K562 (cell line): ENCODE results near the gene BTRC. TPM values are rescaled to one million over a fixed set of nuclear protein-coding genes. Genes with fewer than 3 reads are reported as not detected.

Experiments used
- ATAC-seq: fragments of 200-7000 bp; cut with Tn5 transposase; 3 replicates; pipeline ENCODE4 v1.9.1; 2020; ENCODE audit warnings: moderate library complexity
- BruUV-seq: library from RNA; stranded (reverse); fragments of 400-500 nt; replicated peaks from 2 replicates; lab custom pipeline; 2021; lab: Mats Ljungman, UMichigan
- CTCF ChIA-PET: fragments of 300-600 bp; formaldehyde crosslinking; extraction: SDS; loops from one replicate; lab custom pipeline; 2021; ENCODE audit warnings: low intra/inter-chr PET ratio; lab: Yijun Ruan, JAX
- POLR2A ChIA-PET: fragments of 300-600, 350-650 bp; sonication (Branson Sonifier 250); formaldehyde crosslinking; extraction: SDS; loops from one replicate; lab custom pipeline; 2021; ENCODE audit warnings: antibody characterized with exemption, inconsistent platforms; lab: Yijun Ruan, JAX
- DNase-seq, 4 experiments: peaks; one replicate each; pipeline versions ENCODE4 v3.0.0 to v3.0.0-alpha.2; 2011 to 2018; ENCODE audit warnings: low spot score in 3 of 4, mixed read lengths in 3 of 4; ENCODE audit errors: extremely low read depth in 1 of 4
- FAIRE-seq: peaks from 2 replicates; lab custom pipeline; 2011; peaks lifted over from hg19 to GRCh38; lab: Jason Lieb, UNC
- H2AFZ ChIP-seq: 2 replicates; pipeline ENCODE4 v1.6.0; 2011; ENCODE audit warnings: low read depth, low read length, control low read depth, inconsistent platforms
- H3K27ac ChIP-seq: fragments of 200-600 bp; 3 replicates; pipeline ENCODE4 v1.8.0; 2011; ENCODE audit warnings: low read depth, mild to moderate bottlenecking, control low read depth, inconsistent platforms, low read length, moderate library complexity, mixed read lengths; ENCODE audit errors: extremely low read depth
- H3K27me3 ChIP-seq, 2 experiments: fragments of 300-600 bp in 1 of 2; 2 replicates in 1 of 2; 3 replicates in 1 of 2; pipeline versions ENCODE4 v1.6.0 to v1.8.0; 2011; ENCODE audit warnings: inconsistent platforms in 2 of 2, low read length in 2 of 2, mild to moderate bottlenecking in 1 of 2, mixed read lengths in 1 of 2, moderate library complexity in 1 of 2; ENCODE audit not compliant: control insufficient read depth in 2 of 2, insufficient read depth in 2 of 2
- H3K36me3 ChIP-seq: fragments of 300-600 bp; 3 replicates; pipeline ENCODE4 v1.8.0; 2011; ENCODE audit warnings: mild to moderate bottlenecking, low read length, inconsistent platforms; ENCODE audit not compliant: control insufficient read depth, insufficient read depth
- H3K4me1 ChIP-seq, 2 experiments: fragments of 200-600 bp in 1 of 2; replicated peaks in 1 of 2; 2 replicates in 1 of 2; 3 replicates in 1 of 2; pipeline versions ENCODE4 v1.5.1 to v1.8.0; 2011; ENCODE audit warnings: inconsistent platforms in 2 of 2, low read length in 2 of 2, mild to moderate bottlenecking in 1 of 2, mixed read lengths in 1 of 2, moderate library complexity in 1 of 2; ENCODE audit not compliant: control insufficient read depth in 2 of 2, insufficient read depth in 2 of 2
- H3K4me2 ChIP-seq: 2 replicates; pipeline ENCODE4 v1.6.1; 2011; ENCODE audit warnings: low read length, control low read depth, inconsistent platforms, mixed read lengths; ENCODE audit not compliant: insufficient read depth
- H3K4me3 ChIP-seq: fragments of 200-600 bp; sonication (generic), shearing (Covaris generic); 2 replicates; pipeline ENCODE4 v1.5.1; 2016; ENCODE audit warnings: control low read depth, inconsistent platforms
- H3K79me2 ChIP-seq: fragments of 200-600 bp; 3 replicates; pipeline ENCODE4 v1.8.0; 2011; ENCODE audit warnings: low read length, inconsistent platforms; ENCODE audit not compliant: control insufficient read depth, insufficient read depth
- H3K9ac ChIP-seq, 2 experiments: 2 replicates each; pipeline versions ENCODE4 v1.6.0 to v1.6.1; 2011; ENCODE audit warnings: low read depth in 2 of 2, low read length in 2 of 2, control low read depth in 1 of 2, inconsistent platforms in 1 of 2, mild to moderate bottlenecking in 1 of 2, mixed read lengths in 1 of 2; ENCODE audit not compliant: insufficient read depth in 1 of 2
- H3K9me1 ChIP-seq: one replicate; pipeline ENCODE4 v1.6.0; 2011; ENCODE audit warnings: inconsistent platforms, mild to moderate bottlenecking, low read length, moderate library complexity; ENCODE audit not compliant: control insufficient read depth, insufficient read depth
- H3K9me3 ChIP-seq: replicated peaks from 2 replicates; pipeline ENCODE4 v1.5.1; 2011; ENCODE audit warnings: low read depth, low read length, inconsistent platforms; ENCODE audit not compliant: control insufficient read depth, insufficient read depth
- H4K20me1 ChIP-seq: replicated peaks from 2 replicates; pipeline ENCODE4 v1.6.1; 2011; ENCODE audit warnings: low read length, inconsistent platforms, mixed read lengths; ENCODE audit not compliant: control insufficient read depth, insufficient read depth
- CBX3 ChIP-seq, 2 experiments: IDR thresholded peaks; 1 replicate in 1 of 2; 2 replicates in 1 of 2; pipeline ENCODE4 v1.6.1; 2012; ENCODE audit warnings: inconsistent platforms in 2 of 2, low read length in 2 of 2, borderline replicate concordance in 1 of 2, control low read depth in 1 of 2
- SAFB2 ChIP-seq: fragments of 200-400 bp; formaldehyde crosslinking; IDR thresholded peaks from 2 replicates; pipeline ENCODE4 v1.6.1; 2018; ENCODE audit warnings: borderline replicate concordance, low read length, low read depth, moderate library complexity; ENCODE audit not compliant: severe bottlenecking
- ZNF561 ChIP-seq: fragments of 450-650 bp; formaldehyde crosslinking; conservative IDR thresholded peaks from 2 replicates; pipeline ENCODE4 v1.4.0; 2020; ENCODE audit warnings: mild to moderate bottlenecking, moderate library complexity
- WGBS: fragments of 100-300 bp; shearing (Covaris generic); methylation state at CpG from one replicate; pipeline ENCODE4 v1.1.6; 2016; ENCODE audit warnings: low coverage, mixed read lengths; ENCODE audit not compliant: insufficient coverage; ENCODE audit errors: missing lambda C conversion rate; 5-methylcytosine and 5-hydroxymethylcytosine counted together
- in situ Hi-C: fragments of 300-500 bp; cut with MboI; formaldehyde crosslinking; loops from 4 replicates; pipeline ENCODE4 v1.15.0; 2018; ENCODE audit warnings: inconsistent platforms, mixed read lengths
- intact Hi-C: fragments of 100-400 bp; cut with micrococcal nuclease; formaldehyde crosslinking; loops from 2 replicates; pipeline ENCODE4 v1.14.2; 2022
- polyA plus RNA-seq, 8 experiments: library from polyadenylated mRNA; depleted of rRNA in 4 of 8; stranded (reverse) in 5 of 8; unstranded in 3 of 8; fragments of >200 nt; fragmentation: Nextera tagmentation in 2 of 8; fragmentation: Illumina TruSeq in 1 of 8; extraction: Ambion mirVana in 2 of 8; extraction: Trizol in 1 of 8; gene quantifications; 2 replicates each; pipeline versions ENCODE4 v1.2.1 to v1.2.3, GENCODE V29; 2011 to 2014; ENCODE audit warnings: inconsistent platforms in 1 of 8, missing spikeins in 1 of 8
- total RNA-seq, 7 experiments: library from RNA; depleted of rRNA in 6 of 7; stranded (reverse); fragments of >200 nt in 6 of 7; fragmentation: Illumina TruSeq in 2 of 7; extraction: Trizol in 2 of 7; gene quantifications; 2 replicates each; pipeline versions ENCODE4 v1.2.1 to v1.2.3, GENCODE V29; 2011 to 2021; ENCODE audit warnings: low replicate concordance in 1 of 7
- TF ChIP-seq, protein P1 (sequence below), 2 experiments: IDR thresholded peaks in 1 of 2; conservative IDR thresholded peaks in 1 of 2; 2 replicates each; pipeline ENCODE4 v1.6.1; 2016; ENCODE audit warnings: low read depth in 2 of 2, mild to moderate bottlenecking in 1 of 2, missing compliant biosample characterization in 1 of 2, missing genetic modification characterization in 1 of 2, moderate library complexity in 1 of 2
- TF ChIP-seq, protein P2 (sequence below): fragments of 450-650 bp; formaldehyde crosslinking; IDR thresholded peaks from 2 replicates; pipeline ENCODE4 v1.4.0; 2020; ENCODE audit warnings: mild to moderate bottlenecking, mixed read lengths
- TF ChIP-seq, protein P3 (sequence below): fragments of 450-650 bp; IDR thresholded peaks from 2 replicates; pipeline ENCODE4 v1.6.1; 2016; ENCODE audit warnings: low read depth, mild to moderate bottlenecking, moderate library complexity
- TF ChIP-seq, protein P4 (sequence below): sonication (generic); formaldehyde crosslinking; IDR thresholded peaks from 2 replicates; pipeline ENCODE4 v1.8.0; 2022; ENCODE audit warnings: mild to moderate bottlenecking, missing genetic modification reagents
- TF ChIP-seq, protein P5 (sequence below): fragments of 450-650 bp; IDR thresholded peaks from 2 replicates; pipeline ENCODE4 v1.6.1; 2017; ENCODE audit warnings: antibody characterized with exemption, mild to moderate bottlenecking

Gene BTRC
- total and polyA plus RNA-seq, 9 of the 15 experiments (the other 6 are each of a cell fraction or from before 2014, with no cell fraction given), result 1.6 to 15.4 (median 7.0) TPM

DNA sequence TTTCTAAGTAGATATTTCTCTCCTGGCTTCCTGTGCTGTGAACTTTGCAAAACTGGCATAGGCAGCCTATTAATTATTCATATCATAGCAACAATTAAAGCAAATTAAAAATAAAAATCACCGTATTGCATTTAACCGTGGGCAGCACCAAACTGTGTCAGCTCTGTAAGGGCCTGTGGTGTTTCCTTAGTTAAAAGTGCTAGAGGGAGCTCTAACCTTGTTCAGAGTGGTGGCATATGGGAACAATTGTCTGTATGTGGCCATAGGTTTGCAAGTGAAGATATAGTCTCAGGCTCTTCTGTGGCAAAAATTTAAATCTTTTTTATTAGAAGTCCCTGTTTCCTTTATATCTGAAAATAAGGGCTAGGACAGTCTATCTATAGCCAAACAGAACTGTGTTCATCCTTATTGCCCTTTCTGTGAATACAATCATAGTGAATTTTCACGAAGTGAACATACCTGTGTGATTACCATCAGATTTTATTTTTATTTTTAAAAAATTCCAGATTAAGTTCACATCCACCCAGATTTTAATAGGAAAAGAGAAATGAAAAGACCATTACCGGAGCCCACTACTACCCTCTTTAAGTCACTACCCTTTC, 141.5 kb downstream of the BTRC start (continued):
- TF ChIP-seq, protein P1, sequence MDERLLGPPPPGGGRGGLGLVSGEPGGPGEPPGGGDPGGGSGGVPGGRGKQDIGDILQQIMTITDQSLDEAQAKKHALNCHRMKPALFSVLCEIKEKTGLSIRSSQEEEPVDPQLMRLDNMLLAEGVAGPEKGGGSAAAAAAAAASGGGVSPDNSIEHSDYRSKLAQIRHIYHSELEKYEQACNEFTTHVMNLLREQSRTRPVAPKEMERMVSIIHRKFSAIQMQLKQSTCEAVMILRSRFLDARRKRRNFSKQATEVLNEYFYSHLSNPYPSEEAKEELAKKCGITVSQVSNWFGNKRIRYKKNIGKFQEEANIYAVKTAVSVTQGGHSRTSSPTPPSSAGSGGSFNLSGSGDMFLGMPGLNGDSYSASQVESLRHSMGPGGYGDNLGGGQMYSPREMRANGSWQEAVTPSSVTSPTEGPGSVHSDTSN (CRISPR knock-in tag; IDR thresholded peaks at IDR 0.05; ENCODE audit: low read depth), result no peak
- TF ChIP-seq, protein P1 (tag; conservative IDR thresholded peaks at IDR 0.05; ENCODE audit: low read depth), result no peak
- peak in 1 of 2 experiments; percentile 31; a peak in 1 of 3 replicates for TF ChIP-seq CBX3 (IDR thresholded peaks at IDR 0.05; ENCODE audit: borderline replicate concordance in 1 of 2, low read length in 2 of 2)
- TF ChIP-seq, all 486 proteins: peak for 4

DNA sequence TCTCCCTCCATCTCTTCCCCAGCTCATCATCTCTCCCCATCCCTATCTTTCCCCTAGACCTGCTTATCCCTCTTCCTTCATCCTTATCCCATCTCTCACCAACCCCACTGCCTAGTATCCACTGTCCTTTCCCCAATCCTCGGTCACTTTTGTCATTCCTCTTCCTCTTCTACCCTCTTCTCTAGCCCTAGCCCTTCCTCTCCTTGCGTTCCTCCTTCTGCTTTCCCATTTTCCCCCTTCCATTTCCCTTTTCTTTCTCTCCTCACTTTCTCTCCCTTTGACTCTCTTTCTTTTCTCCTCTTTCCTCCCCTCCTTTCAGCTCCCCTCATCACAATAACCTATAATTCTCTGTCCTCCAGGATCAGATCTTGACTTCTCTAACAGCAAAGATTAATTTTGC, 150.5 kb downstream of the BTRC start:
- no peaks in the 10 kb centered on the region for H3K36me3 ChIP-seq
- ChIA-PET CTCF (no interaction called here), POLR2A (no interaction called here)
- H3K9ac ChIP-seq, result no peak overlapping the region
- intact Hi-C loops (no loop called here), in situ Hi-C loops (no loop called here)
- H4K20me1 ChIP-seq, result no peaks in the 10 kb centered on the region
- BruUV-seq, result no TSS peak
- no peaks in the 10 kb centered on the region for H3K9me3 ChIP-seq
- H3K79me2 ChIP-seq, result no peaks in the 10 kb centered on the region
- H3K9me1 ChIP-seq, result no peaks in the 10 kb centered on the region
- no CpG with 5 or more reads among the region's 2 CpGs for WGBS
- DNase-seq (no peak), FAIRE-seq (no peak), ATAC-seq (no peak)
- H2AFZ ChIP-seq, result no peak overlapping the region
- H3K27me3 ChIP-seq, result no peaks in the 10 kb centered on the region
- no peak overlapping the region for H3K27ac ChIP-seq
- H3K4me1 ChIP-seq, result no peaks in the 10 kb centered on the region
- H3K4me3 ChIP-seq, result no peak overlapping the region
- no peak overlapping the region for H3K4me2 ChIP-seq
- TF ChIP-seq, protein P2, sequence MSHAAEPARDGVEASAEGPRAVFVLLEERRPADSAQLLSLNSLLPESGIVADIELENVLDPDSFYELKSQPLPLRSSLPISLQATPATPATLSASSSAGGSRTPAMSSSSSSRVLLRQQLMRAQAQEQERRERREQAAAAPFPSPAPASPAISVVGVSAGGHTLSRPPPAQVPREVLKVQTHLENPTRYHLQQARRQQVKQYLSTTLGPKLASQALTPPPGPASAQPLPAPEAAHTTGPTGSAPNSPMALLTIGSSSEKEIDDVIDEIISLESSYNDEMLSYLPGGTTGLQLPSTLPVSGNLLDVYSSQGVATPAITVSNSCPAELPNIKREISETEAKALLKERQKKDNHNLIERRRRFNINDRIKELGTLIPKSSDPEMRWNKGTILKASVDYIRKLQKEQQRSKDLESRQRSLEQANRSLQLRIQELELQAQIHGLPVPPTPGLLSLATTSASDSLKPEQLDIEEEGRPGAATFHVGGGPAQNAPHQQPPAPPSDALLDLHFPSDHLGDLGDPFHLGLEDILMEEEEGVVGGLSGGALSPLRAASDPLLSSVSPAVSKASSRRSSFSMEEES, result no peak
- TF ChIP-seq, protein P3, sequence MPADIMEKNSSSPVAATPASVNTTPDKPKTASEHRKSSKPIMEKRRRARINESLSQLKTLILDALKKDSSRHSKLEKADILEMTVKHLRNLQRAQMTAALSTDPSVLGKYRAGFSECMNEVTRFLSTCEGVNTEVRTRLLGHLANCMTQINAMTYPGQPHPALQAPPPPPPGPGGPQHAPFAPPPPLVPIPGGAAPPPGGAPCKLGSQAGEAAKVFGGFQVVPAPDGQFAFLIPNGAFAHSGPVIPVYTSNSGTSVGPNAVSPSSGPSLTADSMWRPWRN, result no peak
- TF ChIP-seq, protein P4, sequence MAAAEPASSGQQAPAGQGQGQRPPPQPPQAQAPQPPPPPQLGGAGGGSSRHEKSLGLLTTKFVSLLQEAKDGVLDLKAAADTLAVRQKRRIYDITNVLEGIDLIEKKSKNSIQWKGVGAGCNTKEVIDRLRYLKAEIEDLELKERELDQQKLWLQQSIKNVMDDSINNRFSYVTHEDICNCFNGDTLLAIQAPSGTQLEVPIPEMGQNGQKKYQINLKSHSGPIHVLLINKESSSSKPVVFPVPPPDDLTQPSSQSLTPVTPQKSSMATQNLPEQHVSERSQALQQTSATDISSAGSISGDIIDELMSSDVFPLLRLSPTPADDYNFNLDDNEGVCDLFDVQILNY (CRISPR knock-in tag), result no peak
- no peak for TF ChIP-seq ZNF561 (CRISPR knock-in tag)
- TF ChIP-seq, protein P5, sequence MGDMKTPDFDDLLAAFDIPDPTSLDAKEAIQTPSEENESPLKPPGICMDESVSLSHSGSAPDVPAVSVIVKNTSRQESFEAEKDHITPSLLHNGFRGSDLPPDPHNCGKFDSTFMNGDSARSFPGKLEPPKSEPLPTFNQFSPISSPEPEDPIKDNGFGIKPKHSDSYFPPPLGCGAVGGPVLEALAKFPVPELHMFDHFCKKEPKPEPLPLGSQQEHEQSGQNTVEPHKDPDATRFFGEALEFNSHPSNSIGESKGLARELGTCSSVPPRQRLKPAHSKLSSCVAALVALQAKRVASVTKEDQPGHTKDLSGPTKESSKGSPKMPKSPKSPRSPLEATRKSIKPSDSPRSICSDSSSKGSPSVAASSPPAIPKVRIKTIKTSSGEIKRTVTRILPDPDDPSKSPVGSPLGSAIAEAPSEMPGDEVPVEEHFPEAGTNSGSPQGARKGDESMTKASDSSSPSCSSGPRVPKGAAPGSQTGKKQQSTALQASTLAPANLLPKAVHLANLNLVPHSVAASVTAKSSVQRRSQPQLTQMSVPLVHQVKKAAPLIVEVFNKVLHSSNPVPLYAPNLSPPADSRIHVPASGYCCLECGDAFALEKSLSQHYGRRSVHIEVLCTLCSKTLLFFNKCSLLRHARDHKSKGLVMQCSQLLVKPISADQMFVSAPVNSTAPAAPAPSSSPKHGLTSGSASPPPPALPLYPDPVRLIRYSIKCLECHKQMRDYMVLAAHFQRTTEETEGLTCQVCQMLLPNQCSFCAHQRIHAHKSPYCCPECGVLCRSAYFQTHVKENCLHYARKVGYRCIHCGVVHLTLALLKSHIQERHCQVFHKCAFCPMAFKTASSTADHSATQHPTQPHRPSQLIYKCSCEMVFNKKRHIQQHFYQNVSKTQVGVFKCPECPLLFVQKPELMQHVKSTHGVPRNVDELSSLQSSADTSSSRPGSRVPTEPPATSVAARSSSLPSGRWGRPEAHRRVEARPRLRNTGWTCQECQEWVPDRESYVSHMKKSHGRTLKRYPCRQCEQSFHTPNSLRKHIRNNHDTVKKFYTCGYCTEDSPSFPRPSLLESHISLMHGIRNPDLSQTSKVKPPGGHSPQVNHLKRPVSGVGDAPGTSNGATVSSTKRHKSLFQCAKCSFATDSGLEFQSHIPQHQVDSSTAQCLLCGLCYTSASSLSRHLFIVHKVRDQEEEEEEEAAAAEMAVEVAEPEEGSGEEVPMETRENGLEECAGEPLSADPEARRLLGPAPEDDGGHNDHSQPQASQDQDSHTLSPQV, result no peak
- no peak for TF ChIP-seq SAFB2
